Measurements from ENCODE around the gene IRAG1.

IRAG1 gene

DNA sequence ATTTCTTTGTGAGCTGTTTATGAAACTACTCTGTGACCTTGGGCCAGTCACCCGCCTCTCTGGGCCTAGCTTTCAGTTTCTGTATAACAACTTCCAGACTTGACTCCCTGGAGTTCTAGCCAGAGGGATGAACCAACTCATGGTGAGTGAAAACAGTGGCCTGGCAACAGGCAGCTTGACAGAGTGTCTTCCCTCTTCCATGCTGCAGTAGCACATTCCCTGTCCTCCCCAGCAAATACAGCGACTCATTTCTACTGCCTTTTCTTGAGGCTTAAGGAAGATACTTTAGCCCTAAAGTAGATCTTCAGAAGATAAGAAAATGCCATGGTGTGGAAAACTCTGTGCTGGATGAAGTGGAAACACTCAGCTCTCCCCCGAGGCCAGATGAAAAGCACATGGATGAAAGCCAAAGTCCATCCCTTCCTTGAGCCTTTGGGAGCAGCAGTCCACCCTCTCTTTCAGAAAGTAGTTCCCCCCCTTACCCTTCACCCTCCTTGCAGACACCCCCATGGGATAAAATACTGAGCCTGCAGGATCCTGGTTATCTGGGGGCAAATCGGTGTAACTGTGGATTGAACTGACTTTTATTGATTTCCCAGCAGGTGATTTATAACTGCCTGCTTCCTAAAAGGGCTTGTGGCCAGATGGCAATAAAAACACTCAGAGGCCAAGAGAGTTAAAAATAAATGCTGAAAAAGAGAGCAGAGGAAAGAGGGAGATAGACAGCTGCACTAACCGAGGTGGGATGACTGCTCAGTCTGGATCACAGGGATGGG is 24.1 kb downstream of the IRAG1 start:
- DNase-seq (ENCODE audit: low read depth in 2 of 2), result peak; percentile 38 to 39

DNA sequence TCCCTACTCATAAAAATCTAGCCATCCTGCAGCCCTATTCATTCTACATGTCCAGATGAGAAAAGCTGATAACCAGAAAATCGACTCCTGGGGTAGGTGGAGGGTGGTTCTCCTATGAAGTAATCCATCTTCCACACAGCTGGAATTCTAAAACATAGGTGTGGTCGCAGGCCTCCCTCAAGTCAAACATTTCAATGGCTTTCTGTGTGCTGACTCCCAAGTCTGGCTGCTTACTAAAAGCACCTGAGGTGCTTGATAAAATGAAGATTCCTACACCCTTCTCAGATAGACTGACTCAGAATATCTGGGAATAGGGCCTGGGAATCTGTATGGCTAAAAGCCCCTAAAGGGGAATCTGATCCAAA is 26.1 kb downstream of the IRAG1 start:
- peak; percentile 50 to 55 for DNase-seq (ENCODE audit: low read depth in 2 of 2)

DNA sequence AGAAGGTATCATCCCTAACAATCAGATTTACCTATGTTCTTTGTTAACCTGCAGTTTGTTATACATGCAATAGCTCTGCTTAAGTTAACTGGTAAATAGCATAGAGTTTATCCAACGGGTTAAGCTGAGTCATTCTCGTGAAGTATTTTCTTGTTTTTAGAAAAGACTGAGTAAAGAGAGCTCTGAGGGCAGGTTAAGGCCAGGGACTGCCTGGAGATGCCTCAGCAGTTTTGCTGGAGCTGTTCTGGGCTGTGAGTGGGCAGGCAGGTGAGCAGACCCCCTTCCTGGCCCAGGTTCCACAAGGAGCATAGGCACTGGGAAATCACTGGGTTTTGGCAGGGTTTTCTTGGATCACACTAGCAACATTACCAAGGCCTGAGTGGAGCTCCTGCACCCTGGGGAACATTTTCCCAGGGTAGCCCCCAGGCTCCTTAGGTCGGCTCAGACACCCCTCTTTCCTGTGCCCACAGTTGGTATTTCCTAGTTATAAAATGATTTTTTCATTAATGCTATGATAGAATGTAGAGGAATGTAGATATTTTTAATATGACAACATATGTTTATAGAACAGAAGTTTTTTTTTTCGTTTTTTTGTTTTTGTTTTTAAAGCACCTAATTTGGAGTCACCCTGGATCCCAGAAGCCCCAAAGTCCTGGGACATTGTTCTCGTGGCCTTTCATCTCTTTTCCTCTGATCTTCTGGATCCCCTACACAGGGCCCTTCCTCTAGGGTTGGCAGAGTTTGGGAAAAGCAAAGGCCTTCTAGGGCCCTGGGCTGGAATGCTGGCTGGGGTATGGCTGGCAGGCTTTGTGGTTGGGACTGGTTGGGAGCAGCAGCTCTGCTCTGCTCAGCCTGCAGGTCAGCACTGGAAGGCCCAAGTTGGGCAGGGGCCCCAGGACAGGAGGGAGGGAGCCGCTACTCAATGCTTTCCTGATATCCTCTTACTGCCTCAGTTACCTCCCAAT is 26.7 kb downstream of the IRAG1 start:
- DNase-seq (ENCODE audit: low read depth in 2 of 2), result no peak

DNA sequence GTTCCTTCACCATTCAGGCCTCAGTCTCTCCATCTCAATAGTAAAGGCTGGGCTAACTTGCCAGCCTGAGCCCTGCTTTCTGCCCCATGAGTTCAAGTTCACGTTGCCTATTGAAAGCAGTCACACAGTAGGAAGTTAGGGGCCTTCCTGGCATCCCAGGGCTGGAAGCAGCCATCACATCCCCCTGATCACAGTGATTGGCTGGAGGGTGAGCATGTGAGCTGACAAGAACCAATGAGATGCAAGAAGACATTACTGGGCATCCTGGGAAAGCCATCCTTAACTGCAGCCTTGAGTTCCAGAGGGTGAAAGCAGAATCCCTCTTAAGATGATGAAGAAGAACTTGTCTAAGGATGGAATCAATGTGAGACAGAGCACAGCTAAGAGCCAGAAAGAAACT is 29.1 kb downstream of the IRAG1 start:
- no peak for DNase-seq (ENCODE audit: low read depth in 2 of 2)

DNA sequence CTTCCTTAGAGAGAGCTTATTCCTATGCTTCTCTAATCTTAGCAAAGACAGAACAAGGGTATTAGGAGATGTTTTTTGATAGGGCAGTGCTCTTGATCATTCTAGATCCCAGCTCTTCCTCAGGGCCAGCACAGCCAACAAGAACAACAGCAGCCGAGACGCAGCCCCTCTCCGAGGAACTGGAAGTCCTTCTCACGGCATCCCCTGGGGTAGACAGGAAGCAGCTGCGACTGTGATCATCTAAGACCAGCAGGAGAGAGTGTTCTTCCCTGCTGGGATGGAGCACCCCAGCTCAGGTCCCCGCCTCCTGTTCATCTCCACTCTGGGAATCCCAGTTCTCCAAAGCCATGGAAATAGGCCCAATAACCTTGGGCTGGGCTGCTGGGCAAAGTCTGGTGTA is 29.6 kb downstream of the IRAG1 start:
- no peak for DNase-seq (ENCODE audit: low read depth in 2 of 2)

DNA sequence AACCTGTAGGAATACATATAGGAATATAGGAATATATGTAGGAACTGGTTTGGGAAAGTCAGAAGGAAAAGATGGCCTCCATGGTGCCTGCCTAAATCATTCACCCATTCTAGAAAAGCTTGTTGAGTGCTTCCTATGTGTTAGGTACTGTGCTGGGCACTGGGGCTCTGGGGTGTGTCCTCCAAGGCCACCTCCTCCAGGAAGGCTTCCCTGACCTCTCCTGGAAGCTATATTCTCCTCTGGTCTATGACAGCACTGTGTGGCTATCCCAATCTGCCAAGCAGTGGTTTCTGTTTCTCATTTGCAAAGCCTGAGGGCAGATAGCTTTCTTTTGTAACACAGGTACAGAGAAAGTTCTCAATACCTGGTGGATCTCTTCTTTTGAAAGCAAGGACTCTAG is 30.2 kb downstream of the IRAG1 start:
- DNase-seq (ENCODE audit: low read depth in 2 of 2), result no peak

DNA sequence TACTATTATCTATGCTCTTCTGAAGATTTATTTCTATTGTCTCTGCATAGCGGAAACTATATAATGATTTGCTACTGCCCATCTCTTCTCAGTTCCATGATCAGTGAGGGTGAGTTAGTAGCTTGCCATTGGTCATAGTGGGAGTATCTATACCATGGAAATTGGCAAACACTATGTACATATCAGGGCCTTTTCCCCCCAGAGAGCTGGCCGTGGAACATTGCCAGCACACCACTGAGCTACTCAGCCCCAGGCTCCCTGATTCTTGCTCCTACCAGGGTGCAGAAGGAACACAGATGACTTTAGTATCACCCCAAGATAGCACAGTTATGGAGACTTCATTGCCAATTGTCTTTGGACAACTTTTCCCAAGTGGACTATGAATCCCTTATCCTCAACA is 33.2 kb downstream of the IRAG1 start:
- no peak for DNase-seq (ENCODE audit: low read depth in 2 of 2)

DNA sequence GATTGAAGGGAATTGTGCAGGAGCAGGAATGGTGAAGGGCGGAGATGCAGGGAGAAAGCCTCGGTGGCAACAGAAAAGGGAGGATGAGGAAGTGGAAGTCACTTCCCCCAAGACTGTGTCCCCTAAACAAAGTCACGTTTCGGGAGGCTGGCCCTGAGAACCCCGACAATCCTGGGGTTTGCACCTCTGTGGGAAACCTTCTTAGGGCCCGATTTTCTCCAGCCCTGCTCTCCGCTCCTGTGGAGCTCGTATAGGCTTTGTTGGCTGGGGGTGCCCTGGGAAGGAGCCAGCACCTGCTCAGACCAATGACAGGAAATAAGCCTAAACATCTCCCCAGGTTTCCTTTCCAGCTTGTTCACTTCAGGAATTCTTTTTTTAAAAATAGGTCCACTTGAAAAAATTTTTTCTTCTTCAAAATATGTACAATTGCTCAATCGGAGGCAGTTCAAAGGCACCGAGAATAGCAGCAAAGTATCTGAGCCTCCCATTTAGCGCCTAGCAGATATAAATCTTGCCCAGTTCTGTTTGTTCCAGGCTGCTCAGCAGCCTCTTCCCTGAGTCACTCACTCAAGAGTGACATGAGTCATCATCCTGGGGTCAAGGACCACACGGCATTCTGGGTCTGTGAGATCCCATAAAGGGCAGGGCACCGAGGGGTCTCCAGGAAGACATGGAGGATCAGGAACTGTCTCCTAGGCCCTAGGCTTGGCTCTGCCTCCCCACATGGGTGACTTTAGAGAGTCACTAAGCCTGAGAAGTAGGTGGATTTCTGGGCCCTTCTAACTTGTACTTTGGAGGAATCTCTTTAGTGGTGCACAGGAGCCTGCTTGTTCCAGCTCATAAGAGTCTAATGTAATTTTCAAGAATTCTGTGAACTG is 34.0 kb downstream of the IRAG1 start:
- DNase-seq (ENCODE audit: low read depth in 2 of 2), result peak; percentile 84 to 85

DNA sequence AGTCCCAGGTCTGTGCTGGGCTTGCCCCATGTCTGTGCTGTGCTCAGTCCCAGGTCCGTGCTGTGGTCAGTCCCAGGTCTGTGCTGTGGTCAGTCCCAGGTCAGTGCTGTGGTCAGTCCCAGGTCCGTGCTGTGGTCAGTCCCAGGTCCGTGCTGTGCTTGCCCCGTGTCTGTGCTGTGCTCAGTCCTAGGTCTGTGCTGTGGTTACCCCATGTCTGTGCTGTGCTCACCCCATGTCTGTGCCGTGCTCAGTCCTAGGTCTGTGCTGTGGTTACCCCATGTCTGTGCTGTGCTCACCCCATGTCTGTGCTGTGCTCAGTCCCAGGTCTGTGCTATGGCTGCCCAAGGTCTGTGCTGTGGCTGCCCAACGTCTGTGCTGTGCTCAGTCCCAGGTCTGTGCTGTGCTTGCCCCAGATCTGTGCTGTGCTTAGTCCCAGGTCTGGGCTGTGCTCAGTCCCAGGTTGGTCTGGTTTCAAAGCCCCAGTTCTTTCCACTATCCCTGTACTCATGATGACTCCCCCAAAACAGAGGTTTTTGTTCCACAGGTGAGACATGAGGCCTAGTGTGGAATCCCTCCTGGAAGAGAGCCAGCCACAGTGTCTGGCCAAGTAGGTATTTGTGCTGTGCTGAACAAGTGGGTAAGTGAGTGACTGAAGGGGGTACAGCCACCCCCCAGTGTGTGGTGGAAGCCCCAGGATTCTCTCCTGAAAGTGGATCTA is 34.8 kb downstream of the IRAG1 start:
- no peak for DNase-seq (ENCODE audit: low read depth in 2 of 2)

DNA sequence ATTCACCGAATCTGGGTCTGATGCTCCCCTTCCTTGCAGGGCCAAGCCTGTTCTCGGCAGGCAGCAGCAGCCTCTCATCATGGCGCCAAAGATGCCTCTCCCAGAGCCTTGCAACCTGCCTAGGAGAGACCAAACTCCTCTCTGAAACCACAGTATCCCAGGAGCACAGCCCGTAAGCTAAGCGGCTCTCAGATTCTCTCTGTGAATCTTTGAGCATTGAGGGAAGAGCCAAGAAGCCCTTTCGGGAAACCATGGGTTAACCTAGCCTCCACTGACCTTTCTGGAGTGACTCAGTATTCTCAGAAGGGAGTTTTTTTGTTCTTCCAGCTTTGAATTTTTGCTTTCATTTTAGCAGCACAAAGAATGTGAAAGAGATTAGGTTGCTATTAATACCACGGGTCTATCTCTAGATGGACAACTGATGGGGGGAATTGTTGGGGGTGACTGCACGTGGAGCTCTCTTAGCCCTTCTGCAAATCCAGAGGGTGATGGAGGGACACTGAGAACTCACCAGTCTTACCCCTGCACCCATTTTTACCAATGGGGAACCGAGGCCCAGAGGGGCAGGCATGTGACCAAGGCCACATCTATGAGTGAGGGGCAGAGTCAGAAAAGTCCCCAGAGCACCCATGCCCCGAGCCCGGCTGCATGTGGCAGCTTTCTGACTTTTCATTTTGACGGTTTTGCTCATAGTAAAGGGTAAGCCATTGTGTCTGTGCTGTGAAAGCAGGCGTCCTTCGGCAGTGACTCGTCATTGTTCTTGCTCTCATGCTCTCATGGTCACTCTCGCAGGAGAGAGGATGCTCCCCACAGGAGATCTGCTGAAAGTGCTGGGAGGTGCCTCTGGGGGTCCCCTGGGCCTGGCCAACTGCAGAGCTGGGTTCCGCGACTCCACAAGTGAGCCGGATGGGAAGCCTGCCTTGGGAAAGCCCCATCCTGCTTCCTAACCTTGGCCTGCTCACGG is 36.0 kb downstream of the IRAG1 start:
- peak; percentile 53 to 56 for DNase-seq (ENCODE audit: low read depth in 2 of 2)

DNA sequence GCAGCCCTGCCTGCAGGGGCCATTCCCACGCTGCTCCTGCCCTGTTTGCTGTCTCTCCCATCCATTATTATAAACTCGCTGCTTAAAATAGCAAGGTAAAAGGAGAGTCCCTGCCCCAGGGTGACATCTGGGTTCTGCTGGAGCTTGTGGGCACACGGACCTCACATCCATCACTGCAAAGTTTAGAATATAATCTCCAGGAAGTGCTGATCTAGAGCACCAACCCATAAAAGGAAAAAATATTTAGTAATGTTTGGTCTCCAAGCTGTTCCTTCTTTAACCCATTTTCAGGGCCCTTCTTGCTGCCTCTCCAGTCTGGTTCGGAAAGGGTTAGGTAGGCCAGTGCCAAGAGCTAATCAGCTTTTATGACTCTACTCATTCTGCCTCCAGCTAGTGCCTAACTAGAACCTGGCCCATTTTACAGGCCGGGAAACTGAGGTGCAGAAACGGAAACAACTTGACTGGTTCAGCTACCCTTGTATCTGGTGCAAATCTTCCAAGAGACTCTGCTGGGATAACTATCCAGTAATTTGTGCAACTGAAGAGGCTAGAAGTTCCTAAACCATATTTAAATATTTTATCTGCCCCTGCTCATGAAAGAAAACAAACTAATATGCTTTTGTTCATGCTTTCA is 37.5 kb downstream of the IRAG1 start:
- DNase-seq (ENCODE audit: low read depth in 2 of 2), result no peak

DNA sequence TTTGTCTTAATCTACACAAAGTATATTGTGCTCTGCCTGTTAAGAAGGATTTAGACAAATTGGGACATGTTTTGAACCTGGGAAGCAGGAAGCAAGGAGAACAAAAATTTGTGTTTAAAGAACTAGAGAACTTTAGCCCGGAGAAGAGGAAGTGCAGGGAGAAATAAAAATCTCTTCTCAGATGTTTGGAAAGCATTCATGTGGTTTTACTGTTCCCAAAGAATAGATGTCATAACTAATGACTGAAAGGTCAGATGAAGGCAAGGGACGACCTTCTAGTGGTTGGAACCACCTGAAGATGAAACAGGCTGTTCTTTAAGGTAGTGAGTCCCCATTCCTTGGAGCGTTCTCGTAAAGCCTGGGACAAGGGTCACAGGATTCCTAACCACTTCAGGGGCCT is 38.3 kb downstream of the IRAG1 start:
- DNase-seq (ENCODE audit: low read depth in 2 of 2), result no peak

DNA sequence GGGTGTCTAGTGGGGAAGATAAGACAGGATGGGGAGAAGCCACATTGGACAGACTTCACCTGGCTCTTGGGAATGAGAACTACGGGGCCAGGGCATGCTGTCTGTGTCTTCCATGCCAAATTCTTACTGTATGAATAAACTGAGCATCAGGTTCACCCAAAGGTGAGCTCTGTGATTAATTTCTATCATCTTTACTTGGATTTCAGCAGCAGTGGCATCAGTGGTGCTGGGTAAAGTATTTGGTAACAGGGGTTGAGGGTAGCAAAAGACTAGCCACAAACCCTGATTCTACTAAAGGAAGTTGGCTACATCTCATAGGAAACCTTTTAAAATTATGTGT is 38.8 kb downstream of the IRAG1 start:
- DNase-seq (ENCODE audit: low read depth in 2 of 2), result no peak

DNA sequence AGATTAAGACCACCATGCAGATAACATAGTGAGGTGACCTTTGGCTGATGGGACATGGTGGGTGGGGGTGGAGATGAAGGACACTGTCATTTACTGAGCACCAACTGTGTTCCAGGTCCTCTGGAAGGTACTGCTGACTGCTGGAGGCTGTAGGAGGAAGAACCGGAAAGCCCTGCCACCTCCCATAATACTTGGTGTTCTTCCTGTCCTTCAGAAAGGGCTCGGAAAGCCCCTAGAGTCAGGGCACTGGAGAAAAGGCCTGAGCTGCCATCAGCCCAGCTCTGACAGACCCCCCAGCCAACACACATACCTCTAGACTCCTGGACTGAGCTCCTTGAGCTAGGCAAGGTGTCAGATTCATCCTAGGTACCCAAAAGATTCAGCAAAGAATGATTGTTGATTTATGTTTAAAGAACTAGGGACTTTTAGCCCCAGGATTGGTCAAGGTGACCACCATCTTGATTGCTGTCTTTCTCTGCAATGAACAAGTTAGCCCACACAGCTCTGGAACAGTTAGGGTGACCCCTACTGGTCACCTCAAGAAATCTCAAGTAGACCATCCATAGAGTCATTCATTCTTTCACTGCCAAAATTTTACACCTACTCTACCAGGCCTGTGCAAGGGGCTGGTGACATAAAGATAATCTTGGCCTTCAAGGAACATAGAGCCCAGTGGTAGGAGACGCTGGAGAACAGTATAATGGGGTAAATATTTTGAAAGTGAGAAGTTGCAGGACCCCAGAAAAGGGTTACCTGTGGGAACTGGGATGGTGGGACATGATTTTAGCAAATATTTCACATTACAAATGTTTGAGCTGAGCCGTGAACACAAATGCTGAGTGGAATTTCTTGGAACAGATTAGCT is 39.4 kb downstream of the IRAG1 start:
- DNase-seq (ENCODE audit: low read depth in 2 of 2), result peak in 1 of 2 experiments; percentile 34

DNA sequence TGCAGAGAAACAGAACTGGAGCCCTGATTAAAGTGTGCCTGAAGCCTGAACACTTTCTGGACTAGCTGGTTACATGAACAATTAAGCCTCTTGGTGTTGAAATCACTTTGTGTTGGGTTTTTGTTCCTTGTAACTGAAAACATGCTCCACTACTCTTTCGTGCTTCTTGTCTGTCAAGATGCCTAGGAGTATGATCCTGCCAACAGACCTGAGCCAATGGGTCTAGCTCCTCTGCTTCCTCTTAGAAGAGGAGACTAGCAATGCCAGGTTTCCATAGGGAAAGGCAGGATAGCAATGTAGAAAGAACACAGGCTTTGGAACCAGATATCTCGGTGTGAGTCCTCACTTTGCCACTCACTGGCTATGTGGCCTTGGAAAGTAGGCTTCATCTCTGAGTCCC is 40.3 kb downstream of the IRAG1 start:
- no peak for DNase-seq (ENCODE audit: low read depth in 2 of 2)

DNA sequence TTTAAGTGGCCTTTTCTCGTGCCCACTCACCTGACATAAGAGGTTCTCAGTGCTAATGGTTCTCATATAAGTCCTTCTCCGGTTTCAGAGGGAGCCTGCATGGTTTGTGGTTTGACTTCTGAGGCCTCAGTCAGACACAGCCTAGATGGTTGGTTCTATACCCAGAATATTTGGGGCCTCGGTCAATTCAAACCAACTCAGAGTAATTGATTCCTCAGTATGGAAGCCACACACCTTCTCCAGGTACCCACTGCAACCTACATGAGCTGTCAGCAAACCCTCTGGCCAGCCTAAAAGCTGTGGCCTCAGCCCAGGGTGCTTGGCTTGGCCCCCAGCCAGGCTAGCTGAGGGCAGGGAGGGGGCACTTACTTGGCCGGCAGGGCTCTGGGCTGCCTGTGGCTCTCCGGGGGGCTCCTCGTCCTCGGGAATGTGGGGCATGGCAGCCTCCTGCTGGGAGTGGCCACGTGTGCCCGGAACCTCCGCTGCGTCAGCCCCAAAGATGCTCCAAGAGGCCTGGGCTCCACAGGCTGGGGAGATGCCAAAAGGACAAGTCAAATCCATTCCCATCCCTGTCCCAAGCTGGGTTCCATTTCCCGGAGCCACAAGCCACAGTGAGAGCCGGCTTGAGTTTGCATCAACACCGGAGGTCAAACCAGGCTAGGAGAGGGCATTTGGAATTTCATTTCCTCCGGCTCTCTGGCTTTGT is 41.7 kb downstream of the IRAG1 start:
- DNase-seq (ENCODE audit: low read depth in 2 of 2), result no peak

DNA sequence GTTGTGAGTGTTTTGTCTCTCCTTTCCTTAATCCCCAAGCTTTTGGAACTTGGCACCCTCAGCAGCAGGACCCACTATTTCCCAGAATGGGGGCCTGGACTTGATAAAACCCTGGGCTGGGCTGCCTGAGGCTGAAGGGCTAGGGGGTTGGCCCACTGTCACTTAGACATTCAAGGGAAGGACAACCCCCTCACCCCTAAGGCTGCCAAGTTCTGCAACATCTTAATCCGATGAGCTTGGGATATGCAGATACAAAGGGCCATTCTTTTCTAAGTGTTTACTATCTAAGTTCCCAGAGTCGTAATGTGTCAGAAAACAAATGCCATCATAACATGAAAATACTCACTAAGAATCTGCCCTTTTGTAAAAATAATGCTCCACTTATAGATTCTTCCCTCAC is 42.9 kb downstream of the IRAG1 start:
- no peak for DNase-seq (ENCODE audit: low read depth in 2 of 2)

DNA sequence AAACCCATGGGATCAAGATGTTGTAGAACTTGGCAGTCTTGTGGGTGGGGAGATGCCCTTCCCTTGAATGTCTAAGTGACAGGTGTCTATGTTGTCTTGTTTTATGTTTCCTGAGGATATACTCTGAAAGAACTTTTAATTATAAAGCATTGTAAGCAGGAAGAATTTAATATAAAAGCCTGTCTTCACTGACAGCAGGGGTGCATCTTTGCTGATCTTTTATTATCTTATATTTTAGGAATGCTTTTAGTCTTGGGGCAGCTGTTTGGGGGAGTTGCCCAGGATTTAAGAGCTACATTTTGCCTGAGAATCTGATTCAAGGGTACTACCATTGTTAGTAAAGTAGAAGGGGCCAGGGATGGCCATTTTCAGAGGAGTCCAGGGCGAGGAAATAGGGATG is 43.4 kb downstream of the IRAG1 start:
- DNase-seq (ENCODE audit: low read depth in 2 of 2), result no peak

Measured in fibroblast of skin of left quadriceps (primary cell).